MCF 10A (cell line): ENCODE data around the gene ZDHHC5. TPM values are rescaled to one million over a fixed set of nuclear protein-coding genes. Genes with fewer than 3 reads are reported as not detected.

Experiments used
- BruUV-seq: library from RNA; stranded (reverse); fragments of 400-500 nt; replicated peaks from 2 replicates; lab custom pipeline; 2021; lab: Mats Ljungman, UMichigan
- CTCF ChIA-PET: fragments of 300-600 bp; sonication (Branson Sonifier 250); formaldehyde crosslinking; extraction: SDS; loops from one replicate; lab custom pipeline; 2021; ENCODE audit warnings: antibody characterized with exemption, inconsistent platforms; lab: Yijun Ruan, JAX
- POLR2A ChIA-PET: fragments of 300-600, 350-650 bp; sonication (Branson Sonifier 250); formaldehyde crosslinking; extraction: SDS; loops from one replicate; lab custom pipeline; 2020; ENCODE audit warnings: antibody characterized with exemption, inconsistent platforms; lab: Yijun Ruan, JAX
- DNase-seq: peaks from one replicate; pipeline ENCODE4 v3.0.0-alpha.2; 2018; ENCODE audit not compliant: unreplicated experiment
- H3K27ac Mint-ChIP-seq: one replicate; pipeline ENCODE4 v1.8.0; 2022; ENCODE audit warnings: mild to moderate bottlenecking, low read depth, mixed read lengths; ENCODE audit not compliant: unreplicated experiment
- H3K27me3 Mint-ChIP-seq: one replicate; pipeline ENCODE4 v1.8.0; 2022; ENCODE audit warnings: mixed read lengths; ENCODE audit not compliant: insufficient read depth, unreplicated experiment
- H3K36me3 Mint-ChIP-seq: one replicate; pipeline ENCODE4 v1.8.0; 2022; ENCODE audit warnings: mild to moderate bottlenecking, moderate library complexity, mixed read lengths; ENCODE audit not compliant: insufficient read depth, unreplicated experiment
- H3K4me1 Mint-ChIP-seq: one replicate; pipeline ENCODE4 v1.8.0; 2022; ENCODE audit warnings: mixed read lengths; ENCODE audit not compliant: insufficient read depth, unreplicated experiment
- H3K4me3 Mint-ChIP-seq: one replicate; pipeline ENCODE4 v1.8.0; 2022; ENCODE audit warnings: mild to moderate bottlenecking, moderate library complexity, mixed read lengths; ENCODE audit not compliant: unreplicated experiment
- H3K9me3 Mint-ChIP-seq: one replicate; pipeline ENCODE4 v1.8.0; 2022; ENCODE audit warnings: mixed read lengths; ENCODE audit not compliant: unreplicated experiment
- intact Hi-C: fragments of 100-400 bp; cut with micrococcal nuclease; formaldehyde crosslinking; loops from 2 replicates; pipeline ENCODE4 v1.14.1; 2022
- total RNA-seq: library from RNA; stranded (reverse); gene quantifications from 2 replicates; pipeline ENCODE4 v1.2.3, GENCODE V29; 2022
- TF ChIP-seq, protein P1 (sequence below): fragments of 200-600 bp; IDR thresholded peaks from one replicate; pipeline ENCODE4 v1.8.0; 2022; ENCODE audit warnings: antibody characterized with exemption, mild to moderate bottlenecking; ENCODE audit not compliant: unreplicated experiment

ZDHHC5 gene
- total RNA-seq, 1 experiment from 2014 or later: 73.8 TPM

DNA sequence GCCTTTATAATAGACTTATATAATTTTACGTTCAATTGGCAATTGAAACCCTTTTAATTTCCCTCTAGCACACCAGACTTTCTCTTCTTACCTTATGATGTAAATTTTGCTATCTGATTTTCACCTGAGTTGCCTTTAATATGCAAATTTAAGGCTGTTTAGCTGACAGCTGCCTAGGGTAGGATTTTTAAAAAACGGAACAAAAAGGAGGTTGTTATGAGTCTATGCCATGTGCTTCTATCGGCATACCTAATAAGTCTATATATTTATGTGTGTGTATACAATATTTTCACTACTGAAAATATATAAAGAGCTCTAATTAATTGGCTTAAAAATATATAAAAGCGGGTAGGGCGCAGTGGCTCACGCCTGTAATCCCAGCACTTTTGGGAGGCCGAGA is 61.6 kb downstream of the ZDHHC5 start:
- ChIA-PET POLR2A (interaction anchor here (1.3 to 2.1 kb wide), 2 partner anchors 12 to 17 kb away, joined by 7 read pairs; partner anchors contain the start of genes MED19, SELENOH and TMX2), CTCF (interaction anchor here (0.6 to 0.7 kb wide), 2 partner anchors 53 to 88 kb away, joined by 3 to 5 read pairs; no protein-coding TSS in a partner anchor)
- BruUV-seq: no TSS peak
- peaks cover 24% of the 10 kb centered on the region for H3K36me3 Mint-ChIP-seq
- intact Hi-C loops: no loop called here
- H3K4me3 Mint-ChIP-seq: no peak overlapping the region
- TF ChIP-seq, protein P1, sequence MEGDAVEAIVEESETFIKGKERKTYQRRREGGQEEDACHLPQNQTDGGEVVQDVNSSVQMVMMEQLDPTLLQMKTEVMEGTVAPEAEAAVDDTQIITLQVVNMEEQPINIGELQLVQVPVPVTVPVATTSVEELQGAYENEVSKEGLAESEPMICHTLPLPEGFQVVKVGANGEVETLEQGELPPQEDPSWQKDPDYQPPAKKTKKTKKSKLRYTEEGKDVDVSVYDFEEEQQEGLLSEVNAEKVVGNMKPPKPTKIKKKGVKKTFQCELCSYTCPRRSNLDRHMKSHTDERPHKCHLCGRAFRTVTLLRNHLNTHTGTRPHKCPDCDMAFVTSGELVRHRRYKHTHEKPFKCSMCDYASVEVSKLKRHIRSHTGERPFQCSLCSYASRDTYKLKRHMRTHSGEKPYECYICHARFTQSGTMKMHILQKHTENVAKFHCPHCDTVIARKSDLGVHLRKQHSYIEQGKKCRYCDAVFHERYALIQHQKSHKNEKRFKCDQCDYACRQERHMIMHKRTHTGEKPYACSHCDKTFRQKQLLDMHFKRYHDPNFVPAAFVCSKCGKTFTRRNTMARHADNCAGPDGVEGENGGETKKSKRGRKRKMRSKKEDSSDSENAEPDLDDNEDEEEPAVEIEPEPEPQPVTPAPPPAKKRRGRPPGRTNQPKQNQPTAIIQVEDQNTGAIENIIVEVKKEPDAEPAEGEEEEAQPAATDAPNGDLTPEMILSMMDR: no peak
- H3K9me3 Mint-ChIP-seq: no peaks in the 10 kb centered on the region
- no peak for DNase-seq
- no peak overlapping the region for H3K27ac Mint-ChIP-seq
- peaks cover 10% of the 10 kb centered on the region for H3K4me1 Mint-ChIP-seq
- H3K27me3 Mint-ChIP-seq: no peaks in the 10 kb centered on the region

DNA sequence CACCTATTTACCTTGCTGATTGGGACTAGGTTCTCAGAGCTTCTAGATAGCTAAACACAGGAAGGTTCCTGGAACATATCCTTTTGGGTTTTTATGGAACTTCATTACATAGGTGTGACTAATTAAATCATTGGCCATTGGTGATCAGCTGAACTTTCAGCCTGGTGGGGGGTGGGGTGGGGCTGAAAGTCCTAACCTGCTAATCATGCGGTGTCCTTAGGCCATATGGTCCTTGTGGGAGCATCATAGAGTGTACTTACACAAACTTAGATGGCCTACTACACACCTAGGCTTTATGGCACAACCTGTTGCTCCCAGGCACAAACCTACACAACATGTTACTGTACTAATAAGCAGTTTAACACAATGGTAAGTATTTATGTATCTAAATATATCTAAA is 64.7 kb downstream of the ZDHHC5 start:
- DNase-seq: no peak

DNA sequence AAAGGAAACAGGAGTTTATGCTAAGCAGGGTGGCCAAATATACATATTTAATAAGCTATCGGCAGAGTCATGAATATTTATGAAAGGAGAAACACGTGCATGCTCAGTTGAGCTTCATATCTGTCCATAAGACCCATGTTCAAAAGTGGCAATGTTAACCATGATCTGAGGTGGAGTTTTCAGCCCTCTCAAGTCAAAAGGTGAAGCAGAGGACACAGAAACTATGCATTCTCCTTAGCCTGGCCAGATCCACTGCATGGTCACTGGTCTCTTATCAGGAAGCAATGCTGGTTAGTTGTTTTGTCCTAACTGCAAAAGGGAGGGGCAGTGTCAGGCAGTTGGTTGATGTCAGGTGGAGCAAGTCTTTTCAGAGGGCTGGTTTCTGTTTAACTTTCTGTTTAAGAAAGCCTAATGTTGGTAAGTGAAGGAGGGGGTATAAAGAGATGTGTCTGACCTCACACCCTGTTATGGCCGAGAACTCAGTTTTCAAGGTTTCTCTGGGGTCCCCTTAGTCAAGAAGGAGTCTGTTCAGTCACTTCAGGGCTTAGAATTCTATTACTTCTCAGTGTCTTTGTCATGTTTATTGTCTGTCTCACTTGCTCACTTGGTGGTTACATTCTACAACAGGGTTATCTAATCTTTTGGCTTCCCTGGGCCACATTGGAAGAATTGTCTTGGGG is 67.8 kb downstream of the ZDHHC5 start:
- H3K9me3 Mint-ChIP-seq: no peaks in the 10 kb centered on the region
- no peak overlapping the region for H3K27ac Mint-ChIP-seq
- peaks cover 10% of the 10 kb centered on the region for H3K4me1 Mint-ChIP-seq
- TF ChIP-seq, protein P1: no peak
- intact Hi-C loops: no loop called here
- no peaks in the 10 kb centered on the region for H3K27me3 Mint-ChIP-seq
- no peak for DNase-seq
- ChIA-PET POLR2A (interaction anchor here (0.6 kb wide), 2 partner anchors 24 to 242 kb away, joined by 3 read pairs; partner anchors contain the start of genes MED19 and TMX2), CTCF (interaction anchor here (0.8 to 1.1 kb wide), 3 partner anchors 11 to 65 kb away, joined by 3 read pairs; no protein-coding TSS in a partner anchor)
- peaks cover 64% of the 10 kb centered on the region for H3K36me3 Mint-ChIP-seq
- no peak overlapping the region for H3K4me3 Mint-ChIP-seq
- BruUV-seq: no TSS peak

More for the DNA sequence above, 64.7 kb downstream of the ZDHHC5 start:
- ChIA-PET CTCF (interaction anchor here (0.9 to 1.7 kb wide), 3 partner anchors 10 to 779 kb away, joined by 3 to 4 read pairs (median 3); no protein-coding TSS in a partner anchor), POLR2A (interaction anchor here (0.5 to 1.6 kb wide), 6 partner anchors 9 to 632 kb away, joined by 3 to 8 read pairs (median 4); partner anchors contain the start of genes CTNND1, MED19, SELENOH and TMX2)
- intact Hi-C loops: no loop called here
- H3K4me3 Mint-ChIP-seq: no peak overlapping the region
- TF ChIP-seq, protein P1: no peak
- H3K9me3 Mint-ChIP-seq: no peaks in the 10 kb centered on the region
- no TSS peak for BruUV-seq
- H3K36me3 Mint-ChIP-seq: peaks cover 56% of the 10 kb centered on the region
- peaks cover 10% of the 10 kb centered on the region for H3K4me1 Mint-ChIP-seq
- H3K27ac Mint-ChIP-seq: no peak overlapping the region
- no peaks in the 10 kb centered on the region for H3K27me3 Mint-ChIP-seq
